DND-41 (cell line): ENCODE measurements around the gene HSPB9.
A peak's percentile ranks its signal among the peaks of the same experiment; 100 is the strongest.

ENCODE experiments used
- ATAC-seq: fragments of 200-7000 bp; cut with Tn5 transposase; 3 replicates; pipeline ENCODE4 v1.9.1; 2021; ENCODE audit warnings: low read depth; ENCODE audit not compliant: insufficient read depth
- DNase-seq: peaks from one replicate; pipeline ENCODE4 v3.0.0-alpha.2; 2020
- H2AFZ ChIP-seq: 2 replicates; pipeline ENCODE4 v1.6.0; 2012; ENCODE audit warnings: low read depth, low read length
- H3K27ac ChIP-seq: 2 replicates; pipeline ENCODE4 v1.5.1; 2012; ENCODE audit warnings: low read length, inconsistent platforms
- H3K27me3 ChIP-seq: fragments of 200-600 bp; sonication (generic); 2 replicates; pipeline ENCODE4 v1.6.0; 2012; ENCODE audit warnings: low read length, mild to moderate bottlenecking, inconsistent platforms; ENCODE audit not compliant: insufficient read depth, poor library complexity
- H3K36me3 ChIP-seq: 2 replicates; pipeline ENCODE4 v1.5.1; 2012; ENCODE audit warnings: low read length, inconsistent platforms; ENCODE audit not compliant: insufficient read depth
- H3K4me1 ChIP-seq: 2 replicates; pipeline ENCODE4 v1.5.1; 2012; ENCODE audit warnings: mild to moderate bottlenecking, low read length; ENCODE audit not compliant: insufficient read depth
- H3K4me2 ChIP-seq: 2 replicates; pipeline ENCODE4 v1.6.0; 2012; ENCODE audit warnings: mild to moderate bottlenecking, moderate library complexity, low read length, inconsistent platforms; ENCODE audit not compliant: insufficient read depth
- H3K4me3 ChIP-seq, 2 experiments: fragments of 200-600 bp in 1 of 2; shearing (Covaris generic) in 1 of 2; 2 replicates each; pipeline ENCODE4 v1.5.1; 2012 to 2016; ENCODE audit warnings: inconsistent platforms in 2 of 2, low read length in 2 of 2, mild to moderate bottlenecking in 2 of 2, low read depth in 1 of 2, moderate library complexity in 1 of 2
- H3K79me2 ChIP-seq: 2 replicates; pipeline ENCODE4 v1.6.0; 2012; ENCODE audit warnings: low read length, inconsistent platforms; ENCODE audit not compliant: insufficient read depth
- H3K9ac ChIP-seq: 2 replicates; pipeline ENCODE4 v1.6.0; 2012; ENCODE audit warnings: low read depth, mild to moderate bottlenecking, inconsistent platforms, low read length, moderate library complexity
- H3K9me3 ChIP-seq: 2 replicates; pipeline ENCODE4 v1.5.1; 2012; ENCODE audit warnings: low read length, moderate library complexity, mild to moderate bottlenecking, inconsistent platforms; ENCODE audit not compliant: insufficient read depth, severe bottlenecking
- H4K20me1 ChIP-seq: 2 replicates; pipeline ENCODE4 v1.6.0; 2012; ENCODE audit warnings: low read length; ENCODE audit not compliant: insufficient read depth
- CTCF ChIP-seq: IDR thresholded peaks from 2 replicates; pipeline ENCODE4 v1.5.1; 2012; ENCODE audit warnings: borderline replicate concordance, low read length, moderate library complexity, mild to moderate bottlenecking; ENCODE audit not compliant: poor library complexity, severe bottlenecking; ENCODE audit errors: extremely low read depth
- EZH2 ChIP-seq: IDR thresholded peaks from 3 replicates; pipeline ENCODE4 v1.6.1; 2012; ENCODE audit warnings: borderline replicate concordance, low read depth, mild to moderate bottlenecking, moderate library complexity, low read length, inconsistent platforms; ENCODE audit not compliant: severe bottlenecking

The HSPB9 gene

GRCh38 chr17:42131981-42132432 lies 9.4 kb downstream of the HSPB9 start:
- no peak overlapping the region for H3K4me2 ChIP-seq
- no peaks in the 10 kb centered on the region for H3K27me3 ChIP-seq
- no peaks in the 10 kb centered on the region for H3K9me3 ChIP-seq
- peaks cover 64% of the 10 kb centered on the region for H4K20me1 ChIP-seq
- H3K4me3 ChIP-seq: no peak overlapping the region
- no peak overlapping the region for H3K9ac ChIP-seq
- no peak for DNase-seq
- H3K27ac ChIP-seq: no peak overlapping the region
- peaks cover 81% of the 10 kb centered on the region for H3K36me3 ChIP-seq
- ATAC-seq: no peak
- TF ChIP-seq EZH2 (no peak), CTCF (no peak)
- no peak overlapping the region for H2AFZ ChIP-seq
- 0 out of 2 replicates have a peak, but pooled peaks cover 3% of the 10 kb centered on the region for H3K4me1 ChIP-seq
- peaks cover 71% of the 10 kb centered on the region for H3K79me2 ChIP-seq

DNA sequence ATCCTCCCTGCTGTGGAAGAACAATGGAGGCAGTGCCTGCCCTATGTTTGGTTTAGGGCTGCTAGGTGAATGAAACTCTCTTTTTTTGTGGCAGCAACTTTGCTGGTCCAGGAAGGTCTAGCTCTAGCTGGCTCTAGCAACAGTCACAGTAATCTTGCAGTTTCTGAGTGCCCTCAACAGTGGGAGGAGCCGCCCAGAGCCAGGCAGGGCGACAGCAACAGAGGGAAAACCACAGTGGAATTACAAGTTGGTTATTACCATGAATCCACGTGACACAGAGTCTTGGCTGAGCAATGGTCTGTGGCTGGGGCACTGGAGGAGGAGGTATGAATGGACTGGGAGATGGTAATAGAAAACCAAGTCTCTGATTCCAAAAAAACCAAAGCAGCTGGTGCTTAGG lies 10.3 kb downstream of the HSPB9 start:
- no peak overlapping the region for H3K9ac ChIP-seq
- H3K4me1 ChIP-seq: 0 out of 2 replicates have a peak, but pooled peaks cover 3% of the 10 kb centered on the region
- no peak for DNase-seq
- H3K4me2 ChIP-seq: no peak overlapping the region
- H3K4me3 ChIP-seq: no peak overlapping the region
- peaks cover 78% of the 10 kb centered on the region for H3K36me3 ChIP-seq
- H3K79me2 ChIP-seq: peaks cover 80% of the 10 kb centered on the region
- no peak overlapping the region for H2AFZ ChIP-seq
- TF ChIP-seq EZH2 (no peak), CTCF (no peak)
- H3K27ac ChIP-seq: no peak overlapping the region
- peak; percentile 46; the same call in 2 of the 3 replicates for ATAC-seq
- H3K27me3 ChIP-seq: no peaks in the 10 kb centered on the region
- peaks cover 65% of the 10 kb centered on the region for H4K20me1 ChIP-seq
- H3K9me3 ChIP-seq: no peaks in the 10 kb centered on the region

- TF ChIP-seq CTCF (no peak), EZH2 (no peak)
- no peak overlapping the region for H3K9ac ChIP-seq
- no peak overlapping the region for H2AFZ ChIP-seq
- no peaks in the 10 kb centered on the region for H3K9me3 ChIP-seq
- H3K79me2 ChIP-seq: peaks cover 87% of the 10 kb centered on the region
- DNase-seq (peak; percentile 68), ATAC-seq (peak; percentile 77)
- H4K20me1 ChIP-seq: peaks cover 69% of the 10 kb centered on the region
- no peak overlapping the region for H3K27ac ChIP-seq
- H3K4me1 ChIP-seq: 0 out of 2 replicates have a peak, but pooled peaks cover 3% of the 10 kb centered on the region
- no peaks in the 10 kb centered on the region for H3K27me3 ChIP-seq
- H3K4me2 ChIP-seq: no peak overlapping the region
- H3K36me3 ChIP-seq: peaks cover 73% of the 10 kb centered on the region
- H3K4me3 ChIP-seq: no peak overlapping the region
Observed at GRCh38 chr17:42133461-42134041, 10.9 kb downstream of the HSPB9 start.
